Measurements from ENCODE around the gene PCDH12.

PCDH12 gene

DNA sequence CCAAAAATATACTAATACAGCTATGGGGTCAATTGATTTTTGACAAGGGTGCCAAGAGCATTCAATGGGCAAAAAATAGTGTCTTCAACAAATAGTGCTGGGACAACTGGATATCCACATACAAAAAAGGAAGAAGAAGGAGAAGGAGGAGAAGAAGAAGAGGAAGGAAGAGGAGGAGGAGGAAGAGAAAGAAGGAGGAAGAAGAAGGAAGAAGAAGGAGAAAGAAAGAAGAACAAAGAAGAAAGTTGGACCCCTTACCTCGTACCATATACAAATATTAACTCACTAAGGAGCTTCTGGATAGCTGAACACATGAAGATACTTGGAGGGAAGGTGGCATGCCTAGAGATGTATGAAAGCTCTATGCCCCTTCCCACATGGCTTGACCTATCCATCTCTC lies 51.5 kb downstream of the PCDH12 start:
- DNase-seq, result no peak

DNA sequence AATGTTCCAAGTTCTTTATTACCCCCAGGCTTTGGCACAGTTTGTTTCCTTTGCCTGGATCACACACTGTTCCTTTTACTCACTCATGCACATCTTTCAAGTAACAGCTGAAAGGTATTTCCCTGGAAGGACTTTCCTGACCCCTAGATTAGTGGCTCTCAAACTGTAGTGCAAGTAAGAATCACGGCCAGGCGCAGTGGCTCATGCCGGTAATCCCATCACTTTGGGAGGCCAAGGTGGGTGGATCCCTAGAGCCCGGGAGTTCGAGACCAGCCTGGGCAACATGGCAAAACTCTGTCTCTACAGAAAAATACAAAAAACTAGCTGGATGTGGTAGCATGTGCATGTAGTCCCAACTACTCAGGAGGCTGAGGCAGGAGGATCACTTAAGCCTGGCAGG lies 53.5 kb downstream of the PCDH12 start:
- DNase-seq, result no peak

DNA sequence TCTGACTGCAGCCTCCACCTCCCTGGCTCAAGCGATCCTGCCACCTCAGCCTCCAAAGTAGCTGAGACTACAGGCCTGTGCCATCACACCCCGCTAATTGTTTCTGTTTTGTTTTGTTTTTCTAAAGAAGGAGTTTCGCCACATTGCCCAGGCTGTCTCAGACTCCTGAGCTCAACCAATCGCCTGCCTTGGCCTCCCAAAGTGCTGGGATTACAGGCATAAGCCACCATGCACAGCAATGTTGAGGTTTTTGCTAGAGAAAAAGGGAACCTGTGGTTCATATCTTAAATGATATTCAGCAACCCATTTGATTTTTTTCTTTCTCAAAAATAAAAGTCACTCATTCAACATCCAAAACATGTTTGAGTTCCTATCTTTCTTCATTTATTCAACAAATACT lies 54.7 kb downstream of the PCDH12 start:
- DNase-seq, result no peak

DNA sequence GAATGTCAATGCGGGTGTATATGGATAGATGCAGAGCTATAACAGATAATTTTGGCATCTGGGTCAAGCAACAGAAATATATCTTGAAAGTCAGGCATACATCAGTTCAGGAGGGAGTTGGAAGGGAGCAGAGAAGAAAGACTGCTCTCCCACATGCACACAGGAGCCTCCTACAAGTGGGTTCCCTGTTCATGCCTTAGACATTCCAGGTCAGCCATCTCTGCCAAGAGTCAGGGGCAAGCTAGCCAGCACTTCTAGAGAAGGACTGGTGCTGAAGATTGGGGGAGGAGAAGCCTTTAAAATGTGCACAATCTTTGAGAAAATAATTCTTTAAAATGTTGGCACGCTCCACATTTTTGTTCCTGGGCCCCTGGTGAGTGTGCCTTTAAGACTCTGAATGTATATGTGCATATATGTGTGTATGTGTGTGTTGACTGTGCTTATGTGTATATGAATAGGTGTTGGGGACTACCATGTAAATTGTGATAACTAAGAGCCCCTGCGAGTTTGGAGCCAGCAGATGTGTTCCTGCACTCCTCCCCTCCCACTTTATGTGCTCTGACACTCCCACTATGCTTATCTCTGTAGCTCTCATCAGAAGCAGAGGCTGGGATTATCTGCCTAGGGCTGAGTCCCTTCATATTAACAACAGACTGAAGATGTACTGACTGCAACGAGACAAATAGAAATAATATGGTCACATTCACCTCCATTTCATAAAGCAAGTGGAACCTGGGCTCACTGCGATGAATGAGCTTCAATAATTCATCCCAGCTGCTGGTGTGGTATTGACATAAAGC lies 55.8 kb downstream of the PCDH12 start:
- no peak for DNase-seq

DNA sequence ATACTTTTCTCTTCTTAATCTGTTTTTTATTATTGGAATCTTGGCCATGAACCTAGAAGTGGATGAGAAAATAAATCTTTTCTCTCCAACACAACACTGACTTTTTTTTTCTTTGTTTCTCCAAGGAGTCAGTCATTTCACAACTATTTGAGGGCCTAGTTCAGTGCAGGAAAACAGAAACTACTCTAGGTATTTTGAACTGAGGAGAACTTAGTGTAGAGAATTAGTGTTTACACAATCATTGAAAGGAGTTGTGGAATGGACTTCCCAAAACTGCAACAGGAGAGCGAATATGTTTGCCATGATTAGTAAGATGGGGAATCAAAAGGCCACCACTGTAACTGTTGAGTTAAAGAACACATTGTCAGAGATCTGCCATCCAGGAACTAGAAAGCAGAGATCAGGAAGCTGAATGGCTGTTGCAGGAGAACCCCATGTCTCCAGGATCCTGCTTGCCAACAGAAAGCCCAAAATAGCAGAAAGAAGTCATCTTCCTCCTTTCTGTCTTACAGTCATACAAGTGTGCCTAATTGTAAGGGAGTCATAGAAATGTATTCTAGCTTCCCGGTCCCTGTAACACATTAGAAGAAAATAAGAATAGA lies 59.5 kb downstream of the PCDH12 start:
- no peak for DNase-seq

DNA sequence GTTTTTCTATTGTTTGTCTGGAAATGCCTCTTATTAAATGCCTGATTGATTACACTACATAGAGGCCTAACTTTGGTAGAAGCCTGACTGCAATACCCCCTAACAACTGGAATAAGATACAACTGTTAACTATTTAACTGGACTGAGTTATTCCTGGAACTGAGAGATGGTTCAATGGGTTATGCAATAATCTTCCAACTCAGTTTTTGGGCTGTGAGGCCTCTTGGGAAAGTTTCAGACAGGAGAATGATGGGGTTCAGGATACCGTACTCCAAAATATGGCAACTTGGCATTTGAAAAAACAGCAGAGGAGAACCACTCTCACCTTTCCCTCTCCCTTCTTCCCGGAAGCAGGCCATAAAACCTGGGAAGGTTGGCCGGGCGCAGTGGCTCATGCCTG lies 60.6 kb downstream of the PCDH12 start:
- no peak for DNase-seq

Data from NCI-H446 (cell line).